H9 (cell line): ENCODE results near the gene RAMP3. TPM values are rescaled to one million over a fixed set of nuclear protein-coding genes. Genes with fewer than 3 reads are reported as not detected.

ENCODE experiments used
- DNase-seq: peaks from one replicate; pipeline ENCODE4 v3.0.0-alpha.2; 2017
- H2AFZ ChIP-seq: one replicate; pipeline ENCODE4 v1.6.1; 2013; ENCODE audit warnings: mild to moderate bottlenecking, low read length, control low read depth, moderate library complexity
- H2AK5ac ChIP-seq: 2 replicates; pipeline ENCODE4 v1.6.1; 2013; ENCODE audit warnings: low read length, control low read depth, mixed read lengths; ENCODE audit not compliant: insufficient read length
- H2BK120ac ChIP-seq: one replicate; pipeline ENCODE4 v1.6.1; 2013; ENCODE audit warnings: low read depth, mild to moderate bottlenecking, low read length, control low read depth, inconsistent platforms; ENCODE audit not compliant: poor library complexity, severe bottlenecking
- H2BK12ac ChIP-seq: 2 replicates; pipeline ENCODE4 v1.6.1; 2013; ENCODE audit warnings: low read length, control low read depth, mixed read lengths, low read depth; ENCODE audit not compliant: insufficient read length
- H2BK15ac ChIP-seq: 2 replicates; pipeline ENCODE4 v1.6.1; 2013; ENCODE audit warnings: low read depth, low read length, control low read depth
- H2BK20ac ChIP-seq: one replicate; pipeline ENCODE4 v1.6.1; 2013; ENCODE audit warnings: low read depth, mild to moderate bottlenecking, low read length, control low read depth, inconsistent platforms; ENCODE audit not compliant: poor library complexity, severe bottlenecking
- H2BK5ac ChIP-seq: 2 replicates; pipeline ENCODE4 v1.6.1; 2013; ENCODE audit warnings: low read length, control low read depth, mixed read lengths; ENCODE audit not compliant: insufficient read length
- H3K14ac ChIP-seq: 2 replicates; pipeline ENCODE4 v1.6.1; 2013; ENCODE audit warnings: low read length, control low read depth; ENCODE audit not compliant: insufficient read depth
- H3K18ac ChIP-seq: 2 replicates; pipeline ENCODE4 v1.6.1; 2013; ENCODE audit warnings: low read depth, mild to moderate bottlenecking, mixed read lengths, low read length, control low read depth; ENCODE audit not compliant: insufficient read length
- H3K23ac ChIP-seq: 2 replicates; pipeline ENCODE4 v1.6.1; 2013; ENCODE audit warnings: low read length, control low read depth, mixed read lengths, low read depth; ENCODE audit not compliant: insufficient read length
- H3K23me2 ChIP-seq: 2 replicates; pipeline ENCODE4 v1.6.1; 2013; ENCODE audit warnings: low read depth, mild to moderate bottlenecking, mixed read lengths, low read length, control low read depth; ENCODE audit not compliant: insufficient read length, poor library complexity, severe bottlenecking
- H3K27ac ChIP-seq: 2 replicates; pipeline ENCODE4 v1.5.1; 2013; ENCODE audit warnings: low read length, control low read depth, mixed read lengths, low read depth; ENCODE audit not compliant: insufficient read length
- H3K27me3 ChIP-seq: 2 replicates; pipeline ENCODE4 v1.6.1; 2013; ENCODE audit warnings: low read length, control low read depth, inconsistent platforms; ENCODE audit not compliant: insufficient read depth
- H3K4ac ChIP-seq: 2 replicates; pipeline ENCODE4 v1.6.1; 2013; ENCODE audit warnings: low read depth, mild to moderate bottlenecking, control low read depth, inconsistent platforms, low read length, moderate library complexity
- H3K4me1 ChIP-seq: 2 replicates; pipeline ENCODE4 v1.6.1; 2013; ENCODE audit warnings: low read length, control low read depth, inconsistent platforms; ENCODE audit not compliant: insufficient read depth
- H3K4me2 ChIP-seq: 2 replicates; pipeline ENCODE4 v1.6.1; 2013; ENCODE audit warnings: low read length, control low read depth, mixed read lengths; ENCODE audit not compliant: insufficient read length, insufficient read depth
- H3K56ac ChIP-seq: 2 replicates; pipeline ENCODE4 v1.6.1; 2013; ENCODE audit warnings: low read depth, mild to moderate bottlenecking, mixed read lengths, low read length, control low read depth; ENCODE audit not compliant: insufficient read length
- H3K79me1 ChIP-seq: 2 replicates; pipeline ENCODE4 v1.6.1; 2013; ENCODE audit warnings: low read depth, mild to moderate bottlenecking, moderate library complexity, low read length, control low read depth, inconsistent platforms; ENCODE audit not compliant: insufficient read depth, poor library complexity, severe bottlenecking
- H3K79me2 ChIP-seq: 2 replicates; pipeline ENCODE4 v1.6.1; 2013; ENCODE audit warnings: low read length, control low read depth, inconsistent platforms; ENCODE audit not compliant: insufficient read depth
- H3K9ac ChIP-seq: 2 replicates; pipeline ENCODE4 v1.6.1; 2013; ENCODE audit warnings: low read length, control low read depth, mixed read lengths; ENCODE audit not compliant: insufficient read length; ENCODE audit errors: extremely low read depth
- H3K9me3 ChIP-seq: one replicate; pipeline ENCODE4 v1.6.1; 2013; ENCODE audit warnings: low read depth, low read length, inconsistent platforms; ENCODE audit not compliant: control insufficient read depth
- H3T11ph ChIP-seq: one replicate; pipeline ENCODE4 v1.6.1; 2013; ENCODE audit warnings: mild to moderate bottlenecking, low read length, control low read depth, inconsistent platforms
- H4K20me1 ChIP-seq: one replicate; pipeline ENCODE4 v1.6.1; 2013; ENCODE audit not compliant: control insufficient read depth, insufficient read length, insufficient read depth
- H4K5ac ChIP-seq: 2 replicates; pipeline ENCODE4 v1.6.1; 2013; ENCODE audit warnings: low read depth, mild to moderate bottlenecking, mixed read lengths, low read length, control low read depth; ENCODE audit not compliant: insufficient read length
- H4K8ac ChIP-seq: replicated peaks from 2 replicates; pipeline ENCODE4 v1.6.1; 2013; ENCODE audit warnings: low read length, control low read depth, mixed read lengths, low read depth; ENCODE audit not compliant: insufficient read length
- H4K91ac ChIP-seq: 2 replicates; pipeline ENCODE4 v1.6.1; 2013; ENCODE audit warnings: low read depth, mild to moderate bottlenecking, moderate library complexity, mixed read lengths, low read length, control low read depth; ENCODE audit not compliant: insufficient read length
- H3K27ac Mint-ChIP-seq, 3 experiments: 2 replicates in 2 of 3; 3 replicates in 1 of 3; pipeline ENCODE4 v1.8.0; 2020 to 2021; ENCODE audit warnings: mixed read lengths in 3 of 3, mild to moderate bottlenecking in 1 of 3, moderate library complexity in 1 of 3
- H3K27me3 Mint-ChIP-seq: 2 replicates; pipeline ENCODE4 v1.8.0; 2021; ENCODE audit warnings: low read depth, mild to moderate bottlenecking, moderate library complexity, mixed read lengths
- H3K36me3 Mint-ChIP-seq, 3 experiments: 2 replicates in 2 of 3; 3 replicates in 1 of 3; pipeline ENCODE4 v1.8.0; 2020 to 2021; ENCODE audit warnings: low read depth in 3 of 3, mixed read lengths in 3 of 3; ENCODE audit not compliant: insufficient read depth in 1 of 3
- H3K4me1 Mint-ChIP-seq, 2 experiments: 2 replicates each; pipeline ENCODE4 v1.8.0; 2020; ENCODE audit warnings: mixed read lengths in 2 of 2
- H3K4me3 Mint-ChIP-seq, 2 experiments: 2 replicates in 1 of 2; 3 replicates in 1 of 2; pipeline ENCODE4 v1.8.0; 2020 to 2021; ENCODE audit warnings: mild to moderate bottlenecking in 2 of 2, mixed read lengths in 2 of 2, moderate library complexity in 1 of 2
- H3K9me3 Mint-ChIP-seq, 2 experiments: 2 replicates in 1 of 2; 3 replicates in 1 of 2; pipeline ENCODE4 v1.8.0; 2020; ENCODE audit warnings: mild to moderate bottlenecking in 2 of 2, mixed read lengths in 2 of 2, moderate library complexity in 1 of 2
- WGBS: extraction: QIAGEN DNeasy Blood & Tissue Kit; methylation state at CpG from one replicate; pipeline ENCODE4 v1.1.7; 2013; ENCODE audit warnings: missing lambda C conversion rate, low lambda C conversion rate, mixed read lengths; ENCODE audit not compliant: insufficient read length; ENCODE audit errors: extremely low coverage; 5-methylcytosine and 5-hydroxymethylcytosine counted together
- total RNA-seq: library from RNA; stranded (reverse); gene quantifications from 2 replicates; pipeline ENCODE4 v1.2.1, GENCODE V29; 2021
- TF ChIP-seq, protein P1 (sequence below): fragments of 200-600 bp; sonication (generic); conservative IDR thresholded peaks from 3 replicates; pipeline ENCODE4 v1.8.0; 2021; ENCODE audit warnings: antibody characterized with exemption, mild to moderate bottlenecking

RAMP3 gene
- total RNA-seq, 1 experiment from 2014 or later: 0.63 TPM

DNA sequence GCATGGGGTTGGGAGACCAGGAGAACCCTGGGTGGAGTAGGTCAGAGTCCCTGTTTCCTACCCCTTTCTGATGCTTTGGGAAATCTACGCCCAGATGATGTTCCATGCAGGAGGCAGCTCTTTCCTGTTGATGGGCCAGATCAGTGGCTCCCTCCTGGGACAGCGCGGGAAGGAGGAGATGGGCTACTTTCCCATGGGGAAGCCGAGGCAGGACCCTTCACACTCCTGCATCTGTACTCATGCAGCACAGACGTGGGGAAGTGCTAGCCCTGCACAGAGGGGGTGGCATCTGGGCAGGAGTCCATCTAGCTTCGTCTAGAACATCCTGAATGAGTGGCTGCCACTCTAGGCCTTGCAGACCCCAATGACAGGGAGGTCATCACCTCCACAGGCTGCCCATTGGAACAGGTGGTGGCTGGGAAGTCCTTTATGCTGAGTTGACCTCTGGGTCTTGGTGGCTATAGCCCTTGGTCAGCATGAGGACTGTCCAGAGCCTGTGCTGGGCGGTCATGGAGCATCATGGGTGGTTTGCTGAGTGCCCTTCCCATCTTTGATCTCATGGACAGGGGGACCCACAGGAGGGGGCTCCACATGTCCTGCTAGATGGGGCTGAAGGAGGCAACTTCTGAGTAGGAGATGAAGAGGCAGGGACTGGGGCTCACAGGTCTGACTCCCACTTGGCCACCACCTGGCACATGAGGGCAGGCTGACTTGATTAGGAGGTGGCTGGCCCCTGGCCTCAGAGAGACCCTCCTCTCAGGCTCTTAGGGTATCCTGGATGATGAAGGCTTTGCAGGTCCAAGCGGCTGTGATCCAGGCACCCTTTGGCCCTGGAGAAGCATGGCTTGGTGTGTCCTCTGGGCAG is 24.6 kb downstream of the RAMP3 start:
- Histone ChIP-seq H2BK15ac (no peak overlapping the region), H2BK120ac (no peak overlapping the region), H2AFZ (no peak overlapping the region), H2BK20ac (no peak overlapping the region), H3K56ac (no peak overlapping the region), H3K27ac (no peak overlapping the region), H4K91ac (no peak overlapping the region), H3T11ph (no peak overlapping the region), H2BK12ac (no peak overlapping the region), H3K4me1 (no peaks in the 10 kb centered on the region), H3K4me2 (no peak overlapping the region), H3K79me2 (no peaks in the 10 kb centered on the region), H3K9ac (no peak overlapping the region), H3K9me3 (no peaks in the 10 kb centered on the region), H3K23me2 (no peaks in the 10 kb centered on the region), H3K27me3 (no peaks in the 10 kb centered on the region), H2BK5ac (no peak overlapping the region), H2AK5ac (no peak overlapping the region), H4K8ac (no peak overlapping the region), H4K20me1 (no peaks in the 10 kb centered on the region), H3K79me1 (no peaks in the 10 kb centered on the region), H3K4ac (no peak overlapping the region), H4K5ac (no peak overlapping the region), H3K14ac (no peak overlapping the region; the same call in 1 of the 2 replicates), H3K23ac (no peak overlapping the region), H3K18ac (no peak overlapping the region)
- TF ChIP-seq, protein P1, sequence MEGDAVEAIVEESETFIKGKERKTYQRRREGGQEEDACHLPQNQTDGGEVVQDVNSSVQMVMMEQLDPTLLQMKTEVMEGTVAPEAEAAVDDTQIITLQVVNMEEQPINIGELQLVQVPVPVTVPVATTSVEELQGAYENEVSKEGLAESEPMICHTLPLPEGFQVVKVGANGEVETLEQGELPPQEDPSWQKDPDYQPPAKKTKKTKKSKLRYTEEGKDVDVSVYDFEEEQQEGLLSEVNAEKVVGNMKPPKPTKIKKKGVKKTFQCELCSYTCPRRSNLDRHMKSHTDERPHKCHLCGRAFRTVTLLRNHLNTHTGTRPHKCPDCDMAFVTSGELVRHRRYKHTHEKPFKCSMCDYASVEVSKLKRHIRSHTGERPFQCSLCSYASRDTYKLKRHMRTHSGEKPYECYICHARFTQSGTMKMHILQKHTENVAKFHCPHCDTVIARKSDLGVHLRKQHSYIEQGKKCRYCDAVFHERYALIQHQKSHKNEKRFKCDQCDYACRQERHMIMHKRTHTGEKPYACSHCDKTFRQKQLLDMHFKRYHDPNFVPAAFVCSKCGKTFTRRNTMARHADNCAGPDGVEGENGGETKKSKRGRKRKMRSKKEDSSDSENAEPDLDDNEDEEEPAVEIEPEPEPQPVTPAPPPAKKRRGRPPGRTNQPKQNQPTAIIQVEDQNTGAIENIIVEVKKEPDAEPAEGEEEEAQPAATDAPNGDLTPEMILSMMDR: no peak
- Mint-ChIP-seq H3K9me3 (no peaks in the 10 kb centered on the region), H3K36me3 (no peaks in the 10 kb centered on the region), H3K4me1 (peaks cover 2 to 3% of the 10 kb centered on the region in 2 experiments; a peak in 2 of 4 replicates), H3K27me3 (peaks cover 11% of the 10 kb centered on the region), H3K4me3 (no peak overlapping the region), H3K27ac (no peak overlapping the region; a peak in 1 of 7 replicates)
- no CpG with 5 or more reads among the region's 8 CpGs for WGBS
- peak; percentile 12 for DNase-seq
